Frontal cortex (tissue), 4 donors: Measurements from ENCODE around the gene SEPTIN2. TPM values are rescaled to one million over a fixed set of nuclear protein-coding genes. Genes with fewer than 3 reads are reported as not detected.
"Not testable (repeated sequence)": the region's sequence is repeated elsewhere in the genome, so short reads cannot be mapped to it uniquely, and the experiment has no call there.

ENCODE experiments used
- DNase-seq, 2 donors: peaks; one replicate each; pipeline ENCODE4 v3.0.0; 2012; ENCODE audit warnings: low spot score in 2 of 2
- FAIRE-seq: peaks from 2 replicates; lab custom pipeline; 2012; peaks lifted over from hg19 to GRCh38; lab: Jason Lieb, UNC
- total RNA-seq: library from RNA; depleted of rRNA; stranded (reverse); fragments of >200 nt; gene quantifications from one replicate; pipeline ENCODE4 v1.2.3, GENCODE V29; 2014
- donor health status: control.
- donor health status: control.
- donor health status: control.

Gene SEPTIN2
- total RNA-seq, 1 donor from 2014 or later, result 207 TPM

DNA sequence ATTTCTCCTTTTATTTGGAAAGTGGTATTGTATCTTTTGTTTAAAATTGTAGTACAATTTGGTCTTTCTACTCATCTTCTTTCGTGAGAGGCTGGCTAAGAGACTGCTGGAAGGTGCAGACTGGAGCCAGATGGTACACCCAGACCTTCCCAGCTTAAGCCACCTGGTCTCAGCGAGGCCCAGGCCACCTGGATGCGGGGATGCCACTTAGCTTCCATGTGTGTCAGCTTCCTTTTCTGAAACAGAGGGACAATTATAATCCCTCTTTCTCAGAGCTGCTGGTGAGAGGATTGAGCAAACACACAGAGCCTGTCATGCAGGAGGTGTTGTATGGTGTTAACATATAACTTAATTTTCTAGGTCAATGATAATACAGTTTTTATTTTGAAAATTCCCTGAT is 57.7 kb downstream of the SEPTIN2 start:
- DNase-seq (no peak), FAIRE-seq (no peak)

DNA sequence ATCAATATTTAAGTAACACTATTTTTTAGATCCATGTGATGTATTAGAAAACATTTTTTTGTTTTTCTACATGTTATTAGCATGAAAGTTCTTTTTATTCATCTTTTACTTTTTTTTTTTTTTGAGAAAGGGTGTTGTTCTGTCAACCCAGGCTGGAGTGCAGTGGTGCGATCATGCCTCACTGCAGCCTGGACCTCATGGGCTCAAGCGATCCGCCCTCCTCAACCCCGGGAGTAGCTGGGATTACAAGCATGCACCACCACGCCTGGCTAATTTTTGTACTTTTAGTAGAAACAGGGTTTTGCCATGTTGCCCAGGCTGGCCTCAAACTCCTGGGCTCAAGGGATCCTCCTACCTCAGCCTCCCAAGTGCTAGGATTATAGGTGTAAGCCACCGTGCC is 58.2 kb downstream of the SEPTIN2 start:
- not testable (repeated sequence) for DNase-seq, FAIRE-seq

GRCh38 chr2:241375300-241375699 is 59.6 kb downstream of the SEPTIN2 start:
- FAIRE-seq (no peak), DNase-seq (no peak)

GRCh38 chr2:241376808-241377207 is 61.1 kb downstream of the SEPTIN2 start:
- FAIRE-seq (no peak), DNase-seq (no peak)

DNA sequence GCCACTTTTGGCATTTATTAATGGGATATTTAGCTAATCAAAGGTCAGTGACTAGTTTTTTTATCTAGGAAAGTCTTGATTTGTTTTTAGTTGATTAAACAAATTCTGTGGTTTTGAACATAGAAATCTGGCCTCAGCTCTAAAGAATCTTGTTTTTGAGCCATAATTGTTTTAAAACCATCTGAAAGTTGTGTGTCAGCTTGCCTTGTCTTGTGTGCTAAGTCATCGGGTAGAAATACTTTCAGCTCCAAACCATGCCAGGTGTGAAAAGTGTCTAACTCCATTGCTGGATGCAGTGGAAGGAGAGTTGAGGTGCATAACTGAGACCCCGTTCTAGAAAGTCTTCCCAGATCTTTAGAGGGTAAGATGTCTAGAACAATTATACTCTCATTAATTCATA is 63.1 kb downstream of the SEPTIN2 start:
- DNase-seq, result no peak
- FAIRE-seq, result no peak

DNA sequence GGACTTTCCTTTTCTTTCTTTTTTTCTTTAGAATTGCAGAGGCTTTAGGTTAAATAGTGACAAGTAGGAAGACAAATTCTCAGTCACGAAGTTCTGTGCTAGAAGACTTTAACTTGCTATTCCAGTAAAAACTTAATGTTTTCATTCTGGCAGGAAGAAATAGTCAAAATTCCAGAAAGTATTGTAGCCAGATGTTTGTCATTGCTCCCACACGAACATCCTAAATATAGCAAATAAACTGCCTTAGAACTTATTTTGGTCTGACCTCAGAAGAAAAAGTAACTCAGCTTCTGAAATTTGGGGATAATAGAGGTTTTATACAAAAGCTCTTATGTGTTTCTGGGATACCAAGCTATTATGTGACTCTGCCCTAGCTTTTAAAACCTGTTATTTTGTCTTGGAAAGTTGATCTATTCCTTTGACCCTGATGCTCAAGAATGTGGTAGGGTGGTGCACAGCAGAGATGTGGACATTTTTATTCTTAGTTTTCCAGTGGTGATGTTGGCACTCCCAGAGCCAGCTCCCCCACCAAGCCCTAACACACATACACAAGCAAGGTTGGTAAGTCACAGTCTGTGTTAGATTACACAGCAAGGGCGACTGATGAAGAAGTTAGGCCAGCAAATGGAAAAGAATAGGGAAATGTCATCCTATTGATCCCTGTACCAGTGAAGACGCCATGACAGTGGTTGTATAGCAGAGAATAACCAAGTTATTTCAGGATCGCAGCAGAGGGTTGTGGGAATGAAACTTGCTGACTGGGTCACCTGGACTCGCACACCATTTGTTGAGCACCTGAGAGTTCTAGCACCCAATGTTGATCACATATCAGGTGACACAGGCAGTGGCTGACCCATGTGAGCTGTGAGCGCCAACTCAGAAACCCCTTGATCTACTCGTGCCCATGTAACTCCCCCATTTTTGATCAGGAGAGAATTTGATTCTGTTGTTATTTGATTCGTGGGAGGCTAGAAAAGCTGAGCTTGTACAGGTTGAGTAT is 64.1 kb downstream of the SEPTIN2 start:
- FAIRE-seq (no peak), DNase-seq (no peak)

- FAIRE-seq, result no peak
- DNase-seq, result no peak
Measured at GRCh38 chr2:241381872-241382271, 66.1 kb downstream of the SEPTIN2 start.

DNA sequence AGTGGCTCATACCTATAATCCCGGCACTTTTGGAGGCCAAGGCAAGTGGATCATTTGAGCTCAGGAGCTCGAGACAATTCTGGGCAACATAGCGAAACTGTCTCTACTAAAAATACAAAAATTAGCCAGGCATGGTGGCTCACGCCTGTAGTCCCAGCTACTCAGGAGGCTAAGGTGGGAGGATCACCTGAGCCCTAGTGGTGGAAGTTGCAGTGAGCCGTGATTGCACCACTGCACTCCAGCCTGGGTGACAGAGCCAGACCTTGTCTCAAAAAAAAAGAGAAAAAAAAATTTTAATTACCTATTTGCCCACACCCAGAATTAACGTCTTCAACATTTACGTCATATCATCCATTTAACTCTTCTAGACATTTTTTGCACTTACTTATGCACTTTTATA is 69.7 kb downstream of the SEPTIN2 start:
- FAIRE-seq, DNase-seq: not testable (repeated sequence)

- FAIRE-seq (no peak), DNase-seq (no peak)
Measured at GRCh38 chr2:241386519-241386918, 70.8 kb downstream of the SEPTIN2 start.

DNA sequence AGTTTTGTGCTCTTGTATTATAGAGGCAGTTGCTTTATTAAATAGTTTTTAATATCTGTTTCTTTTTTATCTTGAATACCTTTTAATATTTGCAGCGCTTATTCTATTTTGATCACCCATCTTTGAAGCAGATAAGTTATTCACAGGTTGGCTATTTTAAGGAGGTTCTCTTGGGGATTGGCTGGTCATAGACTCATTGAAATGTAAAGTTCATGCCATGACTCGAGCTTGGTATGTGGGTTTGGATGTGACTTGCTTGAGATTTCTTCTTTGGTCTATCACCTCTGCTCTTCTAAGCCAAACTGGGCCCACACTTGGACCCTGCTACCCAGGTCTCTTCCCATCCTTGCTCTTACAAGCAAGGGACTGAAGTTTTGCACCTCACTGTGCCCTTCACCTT is 74.0 kb downstream of the SEPTIN2 start:
- FAIRE-seq (no peak), DNase-seq (no peak)

- FAIRE-seq (no peak), DNase-seq (no peak)
Measured at GRCh38 chr2:241390301-241391206, 74.8 kb downstream of the SEPTIN2 start.

GRCh38 chr2:241391892-241392665 is 76.4 kb downstream of the SEPTIN2 start:
- DNase-seq (no peak), FAIRE-seq (no peak)

DNA sequence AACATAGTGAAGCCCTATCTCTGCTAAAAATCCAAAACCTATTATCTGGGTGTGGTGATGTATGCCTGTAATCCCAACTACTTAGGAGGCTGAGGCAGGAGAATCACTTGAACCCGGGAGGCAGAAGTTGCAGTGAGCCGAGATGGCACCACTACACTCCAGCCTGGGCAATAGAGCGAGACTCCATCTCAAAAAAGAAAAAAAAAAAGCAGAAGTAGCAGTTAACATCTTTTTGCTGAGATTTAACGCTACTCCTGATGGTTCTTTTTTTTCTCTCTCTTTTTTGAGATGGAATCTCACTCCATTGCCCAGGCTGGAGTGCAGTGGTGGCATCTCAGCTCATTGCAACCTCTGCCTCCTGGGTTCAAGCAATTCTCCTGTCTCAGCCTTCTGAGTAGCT is 77.0 kb downstream of the SEPTIN2 start:
- not testable (repeated sequence) for FAIRE-seq

GRCh38 chr2:241393524-241394196 is 77.9 kb downstream of the SEPTIN2 start:
- FAIRE-seq (no peak), DNase-seq (no peak)

More for the DNA sequence above, 77.0 kb downstream of the SEPTIN2 start:
- DNase-seq, result not testable (repeated sequence)

DNA sequence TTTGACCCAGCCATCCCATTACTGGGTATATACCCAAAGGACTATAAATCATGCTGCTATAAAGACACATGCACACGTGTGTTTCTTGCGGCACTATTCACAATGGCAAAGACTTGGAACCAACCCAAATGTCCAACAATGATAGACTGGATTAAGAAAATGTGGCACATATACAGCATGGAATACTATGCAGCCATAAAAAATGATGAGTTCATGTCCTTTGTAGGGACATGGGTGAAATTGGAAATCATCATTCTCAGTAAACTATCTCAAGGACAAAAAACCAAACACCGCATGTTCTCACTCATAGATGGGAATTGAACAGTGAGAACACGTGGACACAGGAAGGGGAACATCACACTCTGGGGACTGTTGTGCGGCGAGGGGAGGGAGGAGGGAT is 81.1 kb downstream of the SEPTIN2 start:
- not testable (repeated sequence) for FAIRE-seq, DNase-seq

DNA sequence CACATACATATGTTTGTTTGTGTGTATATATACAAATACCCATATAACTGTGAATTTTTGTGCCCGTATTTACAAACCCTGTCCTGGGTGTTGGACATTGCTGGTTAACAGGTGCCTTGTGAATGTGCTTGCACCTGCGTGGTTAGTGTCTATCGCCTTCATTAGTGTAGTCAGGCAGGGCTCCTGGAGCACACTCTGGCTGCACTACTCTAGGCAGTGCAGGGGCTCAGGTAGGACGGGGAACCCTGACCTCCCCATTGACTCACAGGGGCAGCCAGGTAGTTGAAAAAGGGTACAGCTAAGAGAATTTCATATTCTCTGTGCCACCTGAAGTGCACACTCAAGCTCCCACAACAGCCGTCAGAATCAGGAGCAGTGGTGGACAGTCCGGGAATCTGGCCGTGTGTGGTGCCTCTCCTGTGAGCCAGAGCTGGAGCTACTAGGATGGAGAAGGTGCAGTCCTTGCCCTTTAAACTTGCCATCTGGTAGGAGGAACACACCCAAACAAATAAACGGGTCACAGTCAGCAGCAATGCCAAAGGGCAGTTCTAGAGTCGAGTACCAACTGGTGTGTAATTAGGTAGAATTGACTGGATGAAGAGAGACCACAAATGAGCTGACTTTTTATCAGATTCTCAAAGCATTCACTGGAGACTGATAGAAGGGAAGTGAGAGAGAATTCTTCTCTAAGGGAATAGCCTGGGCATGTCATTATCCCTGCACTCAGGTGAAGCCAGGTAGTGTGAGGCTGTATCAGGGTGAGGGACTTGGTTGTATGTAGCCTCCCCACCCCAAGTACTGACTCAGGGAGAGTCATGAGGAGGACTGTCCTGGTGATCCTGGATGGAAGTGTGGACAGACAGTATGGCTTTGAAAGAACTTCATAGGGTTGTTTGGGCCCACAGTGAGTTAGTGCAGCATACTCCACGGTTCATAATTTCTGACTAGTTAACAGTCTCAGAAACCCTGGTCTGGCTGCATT is 84.5 kb downstream of the SEPTIN2 start:
- no peak for DNase-seq
- no peak for FAIRE-seq
